HEK293 (cell line): ENCODE results near the gene PAMR1.

Source experiments
- CTCF ChIP-seq: fragments of 450-650 bp; formaldehyde crosslinking; IDR thresholded peaks from 2 replicates; pipeline ENCODE4 v1.5.1; 2016; ENCODE audit warnings: missing biosample characterization, missing genetic modification characterization
- RBAK ChIP-seq: fragments of 450-650 bp; formaldehyde crosslinking; IDR thresholded peaks from 2 replicates; pipeline ENCODE4 v1.5.1; 2016; ENCODE audit warnings: missing biosample characterization, missing genetic modification characterization
- REST ChIP-seq: fragments of 450-650 bp; formaldehyde crosslinking; IDR thresholded peaks from 2 replicates; pipeline ENCODE4 v1.5.1; 2016; ENCODE audit warnings: missing biosample characterization, missing genetic modification characterization
- SETDB1 ChIP-seq: IDR thresholded peaks from one replicate; pipeline ENCODE4 v1.6.1; 2017; ENCODE audit warnings: mild to moderate bottlenecking, low read length, moderate library complexity, mixed read lengths; ENCODE audit not compliant: insufficient read length
- ZNF274 ChIP-seq, 2 experiments: fragments of 200-500 bp in 1 of 2; fragments of 450-650 bp in 1 of 2; sonication (Bioruptor generic) in 1 of 2; formaldehyde crosslinking in 1 of 2; IDR thresholded peaks; 2 replicates each; pipeline versions ENCODE4 v1.5.1 to v1.6.1; 2014 to 2016; ENCODE audit warnings: borderline replicate concordance in 1 of 2, inconsistent platforms in 1 of 2, low read length in 1 of 2, missing biosample characterization in 1 of 2, missing genetic modification characterization in 1 of 2
- ZNF544 ChIP-seq: fragments of 450-650 bp; formaldehyde crosslinking; IDR thresholded peaks from 2 replicates; pipeline ENCODE4 v1.5.0; 2017; ENCODE audit warnings: missing biosample characterization, missing genetic modification characterization

GRCh38 chr11:35558513-35558912 is 33.1 kb upstream of the PAMR1 start:
- TF ChIP-seq RBAK (no peak), CTCF (no peak), ZNF544 (tag by site-specific recombination) (no peak), SETDB1 (no peak), REST (tag by site-specific recombination) (no peak), ZNF274 (IDR thresholded peaks at IDR 0.05; ENCODE audit: low read length) (no peak), ZNF274 (tag by site-specific recombination; IDR thresholded peaks at IDR 0.05; ENCODE audit: borderline replicate concordance) (no peak)
